ENCODE results near the gene NTN5.

Gene NTN5

GRCh38 chr19:48613024-48613851 is 59.6 kb downstream of the NTN5 start:
- no peak for DNase-seq

- DNase-seq: no peak
These were observed 60.9 kb downstream of the NTN5 start for GRCh38 chr19:48611872-48612271.

Measured in NCI-H146 (cell line).